Measurements from ENCODE around the gene CNTNAP2.

DNA sequence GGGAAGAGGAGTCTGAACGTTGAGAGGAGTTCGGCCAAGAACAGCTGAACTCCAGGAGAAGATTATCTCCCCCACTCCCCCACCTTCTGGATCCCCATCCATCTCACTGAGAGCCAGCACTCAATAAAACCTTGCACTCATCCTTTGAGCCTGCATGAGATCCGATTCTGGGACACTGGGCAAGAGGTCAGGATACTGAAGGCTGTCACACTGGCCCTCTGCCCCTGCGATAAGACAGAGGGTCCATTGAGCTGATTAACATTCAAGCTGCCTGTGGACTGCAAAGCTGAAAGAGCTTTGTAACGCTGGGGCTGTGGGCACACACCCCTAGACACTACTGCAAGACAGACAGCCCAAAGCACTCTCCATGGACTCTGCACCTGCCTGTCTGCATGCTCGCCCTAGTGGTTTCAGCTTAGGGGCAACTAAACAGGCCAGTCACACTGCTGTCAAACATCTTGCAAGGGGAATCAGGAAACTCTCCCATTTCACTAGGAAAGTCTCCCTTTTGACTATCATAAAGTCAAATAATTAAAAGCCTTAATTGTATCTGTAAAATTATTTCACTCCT is 42.3 kb upstream of the CNTNAP2 start:
- TF ChIP-seq RAD21 (IDR thresholded peaks at IDR 0.05), result no peak
- TF ChIP-seq, protein P1, sequence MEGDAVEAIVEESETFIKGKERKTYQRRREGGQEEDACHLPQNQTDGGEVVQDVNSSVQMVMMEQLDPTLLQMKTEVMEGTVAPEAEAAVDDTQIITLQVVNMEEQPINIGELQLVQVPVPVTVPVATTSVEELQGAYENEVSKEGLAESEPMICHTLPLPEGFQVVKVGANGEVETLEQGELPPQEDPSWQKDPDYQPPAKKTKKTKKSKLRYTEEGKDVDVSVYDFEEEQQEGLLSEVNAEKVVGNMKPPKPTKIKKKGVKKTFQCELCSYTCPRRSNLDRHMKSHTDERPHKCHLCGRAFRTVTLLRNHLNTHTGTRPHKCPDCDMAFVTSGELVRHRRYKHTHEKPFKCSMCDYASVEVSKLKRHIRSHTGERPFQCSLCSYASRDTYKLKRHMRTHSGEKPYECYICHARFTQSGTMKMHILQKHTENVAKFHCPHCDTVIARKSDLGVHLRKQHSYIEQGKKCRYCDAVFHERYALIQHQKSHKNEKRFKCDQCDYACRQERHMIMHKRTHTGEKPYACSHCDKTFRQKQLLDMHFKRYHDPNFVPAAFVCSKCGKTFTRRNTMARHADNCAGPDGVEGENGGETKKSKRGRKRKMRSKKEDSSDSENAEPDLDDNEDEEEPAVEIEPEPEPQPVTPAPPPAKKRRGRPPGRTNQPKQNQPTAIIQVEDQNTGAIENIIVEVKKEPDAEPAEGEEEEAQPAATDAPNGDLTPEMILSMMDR (IDR thresholded peaks at IDR 0.05; ENCODE audit: low read depth, low read length, missing input control), result no peak
